Measurements from ENCODE around the gene WT1.
A peak's percentile ranks its signal among the peaks of the same experiment; 100 is the strongest.

WT1 gene

GRCh38 chr11:32420139-32420538 is 15.2 kb downstream of the WT1 start:
- peaks cover 76% of the 10 kb centered on the region for H3K36me3 Mint-ChIP-seq (ENCODE audit: low read depth)
- H3K27ac Mint-ChIP-seq: no peak overlapping the region
- TF ChIP-seq CTCF (IDR thresholded peaks at IDR 0.05; ENCODE audit: unreplicated experiment in 3 of 3): no peak
- no peaks in the 10 kb centered on the region for H3K9me3 Mint-ChIP-seq
- H3K4me3 Mint-ChIP-seq: no peak overlapping the region
- peaks cover 61% of the 10 kb centered on the region for H3K4me1 Mint-ChIP-seq
- H3K27me3 Mint-ChIP-seq (ENCODE audit: low read depth): peaks cover 21% of the 10 kb centered on the region

- Mint-ChIP-seq H3K27me3 (ENCODE audit: low read depth) (peaks cover 12% of the 10 kb centered on the region), H3K4me1 (peaks cover 65% of the 10 kb centered on the region), H3K27ac (peak overlapping the region; percentile 49 to 68 (median 58)), H3K9me3 (no peaks in the 10 kb centered on the region), H3K4me3 (peak overlapping the region; percentile 7 to 47 (median 16)), H3K36me3 (ENCODE audit: low read depth) (peaks cover 72% of the 10 kb centered on the region)
- no peak for TF ChIP-seq CTCF (IDR thresholded peaks at IDR 0.05; ENCODE audit: unreplicated experiment in 3 of 3)
Observed at GRCh38 chr11:32418836-32419235, 16.5 kb downstream of the WT1 start.

GRCh38 chr11:32417806-32418205 is 17.5 kb downstream of the WT1 start:
- Mint-ChIP-seq H3K4me1 (peaks cover 59% of the 10 kb centered on the region), H3K9me3 (no peaks in the 10 kb centered on the region), H3K36me3 (ENCODE audit: low read depth) (peaks cover 75% of the 10 kb centered on the region), H3K4me3 (peak overlapping the region; percentile 2 to 26 (median 18)), H3K27ac (peak overlapping the region; percentile 24 to 68 (median 58)), H3K27me3 (ENCODE audit: low read depth) (peaks cover 4% of the 10 kb centered on the region)
- no peak for TF ChIP-seq CTCF (IDR thresholded peaks at IDR 0.05; ENCODE audit: unreplicated experiment in 3 of 3)

GRCh38 chr11:32416301-32416700 is 19.0 kb downstream of the WT1 start:
- Mint-ChIP-seq H3K4me3 (no peak overlapping the region), H3K27me3 (ENCODE audit: low read depth) (no peaks in the 10 kb centered on the region), H3K36me3 (ENCODE audit: low read depth) (peaks cover 76% of the 10 kb centered on the region), H3K27ac (peak overlapping the region; percentile 33 to 70 (median 62)), H3K4me1 (peaks cover 59% of the 10 kb centered on the region), H3K9me3 (no peaks in the 10 kb centered on the region)
- TF ChIP-seq CTCF (IDR thresholded peaks at IDR 0.05; ENCODE audit: unreplicated experiment in 3 of 3): no peak

- no peaks in the 10 kb centered on the region for H3K9me3 Mint-ChIP-seq
- peaks cover 4% of the 10 kb centered on the region for H3K27me3 Mint-ChIP-seq (ENCODE audit: low read depth)
- H3K36me3 Mint-ChIP-seq (ENCODE audit: low read depth): peaks cover 84% of the 10 kb centered on the region
- no peak for TF ChIP-seq CTCF (IDR thresholded peaks at IDR 0.05; ENCODE audit: unreplicated experiment in 3 of 3)
- peak overlapping the region; percentile 3 to 17 (median 9) for H3K4me3 Mint-ChIP-seq
- peaks cover 57% of the 10 kb centered on the region for H3K4me1 Mint-ChIP-seq
- H3K27ac Mint-ChIP-seq: peak overlapping the region; percentile 62 to 74 (median 70)
Observed at GRCh38 chr11:32414925-32415324, 20.4 kb downstream of the WT1 start.

GRCh38 chr11:32411942-32412615 is 23.3 kb downstream of the WT1 start:
- Mint-ChIP-seq H3K27ac (peak overlapping the region; percentile 40 to 92 (median 52)), H3K4me3 (peak overlapping the region in 1 of 3 experiments; percentile 22), H3K36me3 (ENCODE audit: low read depth) (peaks cover 85% of the 10 kb centered on the region), H3K27me3 (ENCODE audit: low read depth) (peaks cover 8% of the 10 kb centered on the region), H3K9me3 (no peaks in the 10 kb centered on the region), H3K4me1 (peaks cover 36% of the 10 kb centered on the region)
- no peak for TF ChIP-seq CTCF (IDR thresholded peaks at IDR 0.05; ENCODE audit: unreplicated experiment in 3 of 3)

Data from nephron (organoid).